Activated naive CD8-positive, alpha-beta T cell treated with anti-CD3 and anti-CD28 coated beads, Interleukin-2, amount 50 U/mL, for 24 hours (primary cell): ENCODE data around the gene PNPLA1.
A peak's percentile ranks its signal among the peaks of the same experiment; 100 is the strongest.

Experiments
- ATAC-seq: fragments of 150-1000 bp; cut with Tn5 transposase; one replicate; pipeline ENCODE4 v1.10.0; 2021
- DNase-seq: peaks from one replicate; pipeline ENCODE4 v3.0.0; 2021
- H3K27ac Mint-ChIP-seq: one replicate; pipeline ENCODE4 v1.8.0; 2021; ENCODE audit warnings: mild to moderate bottlenecking, mixed read lengths
- H3K27me3 Mint-ChIP-seq: one replicate; pipeline ENCODE4 v1.8.0; 2021; ENCODE audit warnings: mixed read lengths
- H3K36me3 Mint-ChIP-seq: one replicate; pipeline ENCODE4 v1.8.0; 2021; ENCODE audit warnings: low read depth, mixed read lengths
- H3K4me1 Mint-ChIP-seq: one replicate; pipeline ENCODE4 v1.8.0; 2021; ENCODE audit warnings: mixed read lengths
- H3K4me3 Mint-ChIP-seq: one replicate; pipeline ENCODE4 v1.8.0; 2021; ENCODE audit warnings: mild to moderate bottlenecking, moderate library complexity, mixed read lengths
- H3K9me3 Mint-ChIP-seq: one replicate; pipeline ENCODE4 v1.8.0; 2021; ENCODE audit warnings: mixed read lengths

Gene PNPLA1

GRCh38 chr6:36355819-36356218 is 86.0 kb downstream of the PNPLA1 start:
- Mint-ChIP-seq H3K27me3 (peaks cover 5% of the 10 kb centered on the region), H3K27ac (no peak overlapping the region), H3K4me3 (no peak overlapping the region), H3K4me1 (peaks cover 21% of the 10 kb centered on the region), H3K9me3 (no peaks in the 10 kb centered on the region), H3K36me3 (no peaks in the 10 kb centered on the region)
- no peak for DNase-seq
- no peak for ATAC-seq

- ATAC-seq = peak; percentile 62
- DNase-seq = no peak
- H3K36me3 Mint-ChIP-seq = no peaks in the 10 kb centered on the region
- no peak overlapping the region for H3K4me3 Mint-ChIP-seq
- H3K27ac Mint-ChIP-seq = no peak overlapping the region
- peaks cover 23% of the 10 kb centered on the region for H3K4me1 Mint-ChIP-seq
- no peaks in the 10 kb centered on the region for H3K9me3 Mint-ChIP-seq
- peaks cover 5% of the 10 kb centered on the region for H3K27me3 Mint-ChIP-seq
Measured at GRCh38 chr6:36357872-36358225, 88.0 kb downstream of the PNPLA1 start.
